GM12878 (cell line): Measurements from ENCODE around the gene PDE6C.

Experiments
- POLR2A ChIP-seq: IDR thresholded peaks from 2 replicates; pipeline ENCODE4 v1.6.1; 2011; ENCODE audit warnings: low read depth, mild to moderate bottlenecking, low read length
- TBL1XR1 ChIP-seq: IDR thresholded peaks from 2 replicates; pipeline ENCODE4 v1.6.1; 2012; ENCODE audit warnings: low read depth, low read length, improper control_type of control experiment
- TF ChIP-seq, protein P1 (sequence below), 3 experiments: IDR thresholded peaks in 2 of 3; conservative IDR thresholded peaks in 1 of 3; 2 replicates each; pipeline ENCODE4 v1.5.1; 2011; ENCODE audit warnings: low read depth in 3 of 3, low read length in 3 of 3, mild to moderate bottlenecking in 3 of 3, control low read depth in 2 of 3, moderate library complexity in 2 of 3, inconsistent platforms in 1 of 3, mixed read lengths in 1 of 3; ENCODE audit not compliant: control insufficient read depth in 2 of 3, insufficient read depth in 1 of 3; ENCODE audit errors: extremely low read depth in 1 of 3

DNA sequence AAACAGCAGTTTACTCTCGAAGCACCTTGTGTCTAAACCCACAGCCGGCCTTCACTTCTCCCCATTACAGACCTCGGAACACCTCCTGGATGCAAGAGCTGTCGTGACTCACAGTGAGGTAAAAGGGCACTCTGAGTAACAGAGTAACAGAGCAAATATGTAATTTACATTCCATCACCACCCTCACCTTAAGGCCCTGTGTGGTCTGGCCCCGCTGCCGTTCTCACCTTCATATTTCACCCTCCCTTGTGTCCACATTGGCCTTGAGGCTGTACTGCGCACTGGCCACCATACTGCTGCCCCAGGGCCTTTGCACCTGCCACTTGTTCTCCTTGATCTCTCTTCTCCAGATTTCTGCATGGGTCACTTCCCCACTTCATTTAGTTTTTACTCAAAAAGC is 33.2 kb upstream of the PDE6C start:
- no peak for TF ChIP-seq POLR2A
- TF ChIP-seq, protein P1, sequence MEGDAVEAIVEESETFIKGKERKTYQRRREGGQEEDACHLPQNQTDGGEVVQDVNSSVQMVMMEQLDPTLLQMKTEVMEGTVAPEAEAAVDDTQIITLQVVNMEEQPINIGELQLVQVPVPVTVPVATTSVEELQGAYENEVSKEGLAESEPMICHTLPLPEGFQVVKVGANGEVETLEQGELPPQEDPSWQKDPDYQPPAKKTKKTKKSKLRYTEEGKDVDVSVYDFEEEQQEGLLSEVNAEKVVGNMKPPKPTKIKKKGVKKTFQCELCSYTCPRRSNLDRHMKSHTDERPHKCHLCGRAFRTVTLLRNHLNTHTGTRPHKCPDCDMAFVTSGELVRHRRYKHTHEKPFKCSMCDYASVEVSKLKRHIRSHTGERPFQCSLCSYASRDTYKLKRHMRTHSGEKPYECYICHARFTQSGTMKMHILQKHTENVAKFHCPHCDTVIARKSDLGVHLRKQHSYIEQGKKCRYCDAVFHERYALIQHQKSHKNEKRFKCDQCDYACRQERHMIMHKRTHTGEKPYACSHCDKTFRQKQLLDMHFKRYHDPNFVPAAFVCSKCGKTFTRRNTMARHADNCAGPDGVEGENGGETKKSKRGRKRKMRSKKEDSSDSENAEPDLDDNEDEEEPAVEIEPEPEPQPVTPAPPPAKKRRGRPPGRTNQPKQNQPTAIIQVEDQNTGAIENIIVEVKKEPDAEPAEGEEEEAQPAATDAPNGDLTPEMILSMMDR (IDR thresholded peaks at IDR 0.05 in 2 of 3, conservative IDR thresholded peaks at IDR 0.05 in 1 of 3; ENCODE audit: control insufficient read depth in 2 of 3, extremely low read depth in 1 of 3, insufficient read depth in 1 of 3, low read depth in 3 of 3, low read length in 3 of 3): no peak
- no peak for TF ChIP-seq TBL1XR1
